Kasumi-1 (cell line): ENCODE data around the gene CGN.
"Not testable (repeated sequence)": the region's sequence is repeated elsewhere in the genome, so short reads cannot be mapped to it uniquely, and the experiment has no call there.

Source experiments
- DNase-seq, 2 experiments: peaks; one replicate each; lab custom pipeline; 2025; lab: John Stamatoyannopoulos, UW

Gene CGN

DNA sequence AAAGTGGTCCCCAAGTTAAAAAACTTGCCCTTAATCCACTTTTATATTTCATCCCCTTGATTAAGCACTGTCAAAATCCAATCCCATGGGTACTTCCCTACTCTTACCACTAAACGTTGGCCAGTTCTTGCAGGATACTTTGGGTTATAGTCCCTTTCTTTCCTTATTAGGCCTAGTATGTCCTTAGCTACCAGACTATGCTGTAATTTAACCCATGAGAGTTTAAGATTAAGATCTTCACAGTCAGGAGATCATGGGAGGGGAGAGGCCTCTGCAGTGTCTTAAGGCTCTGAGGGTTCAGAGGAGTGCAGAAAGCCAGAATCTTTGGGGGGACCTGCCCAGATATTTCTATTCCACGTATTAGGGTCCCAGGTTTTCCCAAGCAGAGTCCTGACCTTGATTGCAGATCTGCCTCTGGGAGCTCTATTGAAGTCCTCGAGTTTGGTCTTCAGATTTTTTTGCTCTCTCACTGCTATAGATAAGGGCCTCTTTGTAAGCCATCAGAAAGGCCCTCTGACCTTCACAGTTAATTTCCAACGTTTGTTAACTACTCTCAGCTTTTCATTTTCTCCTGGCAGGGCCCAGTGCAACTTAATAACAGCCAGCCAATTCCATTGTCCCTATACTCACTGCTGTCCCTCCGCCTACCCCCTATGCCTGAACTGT, 9.0 kb upstream of the CGN start:
- no peak for DNase-seq

DNA sequence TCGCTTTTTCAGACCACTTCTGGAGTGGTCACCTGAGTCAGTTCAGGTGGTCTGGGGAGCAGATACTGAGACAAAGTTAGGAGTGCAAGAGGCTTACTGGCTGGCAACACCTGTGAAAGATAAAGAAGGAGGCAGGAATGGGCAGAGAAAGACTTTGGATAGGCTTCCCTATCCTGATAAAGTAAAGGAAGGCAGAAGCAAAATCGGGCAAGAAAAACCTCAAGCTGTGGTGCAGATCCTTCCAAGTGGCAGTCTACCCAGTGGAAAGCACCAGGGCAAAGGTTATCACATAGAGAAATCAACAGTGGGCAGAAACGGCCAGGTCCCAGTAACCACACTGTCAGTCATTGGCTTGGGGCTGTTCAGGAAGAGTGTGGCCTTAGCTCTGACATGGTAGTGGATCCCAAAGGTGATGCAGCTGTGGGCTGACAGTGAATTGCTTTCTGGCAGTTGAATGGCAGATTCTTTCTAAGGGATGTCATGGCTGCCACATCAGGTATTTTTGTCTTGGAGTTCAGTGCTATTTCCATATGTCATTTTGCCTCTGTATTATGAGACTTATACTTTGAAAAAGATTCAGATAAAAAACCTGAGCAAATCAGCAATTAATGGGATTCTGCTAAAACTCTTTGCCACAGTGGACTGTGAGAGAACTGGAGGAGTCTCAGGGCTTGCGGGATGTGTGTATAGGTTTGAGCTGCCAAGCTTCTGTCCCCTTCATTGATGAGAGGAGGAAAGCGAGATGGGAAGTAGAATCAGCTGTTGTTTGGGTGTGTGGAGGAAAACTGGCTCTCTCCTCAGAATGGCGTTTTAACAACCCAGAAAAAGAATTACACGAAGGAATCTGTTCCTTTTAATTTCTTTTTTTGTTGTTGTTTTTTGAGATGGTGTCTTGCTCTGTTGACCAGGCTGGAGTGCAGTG, 8.1 kb upstream of the CGN start:
- no peak for DNase-seq

GRCh38 chr1:151504252-151504651, 6.9 kb upstream of the CGN start:
- DNase-seq: no peak

DNA sequence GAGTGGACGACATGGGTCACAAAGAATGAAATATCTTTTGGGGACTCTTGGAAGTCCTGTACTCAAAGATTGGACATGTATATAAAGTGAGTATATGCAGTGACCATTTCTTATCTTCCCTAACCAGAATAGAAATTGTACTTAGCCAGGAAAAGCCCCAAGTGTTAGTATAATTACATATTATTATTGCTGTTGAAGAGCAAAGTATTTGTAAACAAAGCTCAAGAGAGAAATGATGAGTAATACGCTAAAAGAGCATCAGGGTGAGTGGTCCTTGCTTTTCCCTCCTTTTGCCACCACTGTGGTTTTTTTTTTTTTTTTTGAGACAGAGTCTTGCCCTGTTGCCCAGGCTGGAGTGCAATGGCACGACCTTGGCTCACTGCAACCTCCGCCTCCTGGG, 6.4 kb upstream of the CGN start:
- DNase-seq: no peak

DNA sequence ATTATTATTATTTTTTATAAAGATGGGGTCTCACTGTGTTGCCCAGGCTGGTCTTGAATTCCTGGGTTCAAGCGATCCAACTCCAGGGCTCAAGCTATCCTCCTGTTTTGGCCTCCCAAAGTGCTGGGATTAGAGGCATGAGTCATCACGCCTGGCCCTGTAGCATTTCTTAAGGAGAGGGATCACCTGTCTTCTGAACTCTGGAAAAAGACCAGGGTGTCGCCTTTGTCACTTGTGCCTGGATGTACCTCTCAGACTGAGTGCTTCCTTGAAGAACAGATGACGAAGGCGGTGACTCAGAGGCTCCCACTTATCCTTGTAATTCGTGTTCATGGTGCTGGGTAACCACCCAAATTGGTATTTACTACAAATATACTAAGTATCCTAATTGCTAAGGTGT, 2.4 kb upstream of the CGN start:
- DNase-seq: no peak

GRCh38 chr1:151509350-151510019, 1.7 kb upstream of the CGN start:
- no peak for DNase-seq

DNA sequence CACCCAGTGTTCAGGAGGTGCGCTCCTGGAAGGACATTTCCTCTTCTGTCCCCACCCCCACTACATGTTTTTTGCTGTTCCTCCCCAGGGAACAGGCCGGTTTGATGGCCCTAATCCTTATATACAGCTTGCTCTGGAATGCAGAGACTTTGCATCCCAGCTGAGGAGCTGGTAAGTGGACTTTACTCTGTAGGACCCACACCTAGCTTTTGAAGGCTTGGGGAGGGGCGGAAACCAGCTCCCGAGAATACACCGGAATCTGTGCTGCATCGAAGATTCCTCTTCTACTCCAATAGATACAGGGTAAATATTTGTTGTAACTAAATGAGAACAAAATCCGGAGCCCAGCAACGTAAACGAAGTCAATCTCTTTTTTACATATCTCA, 1.2 kb upstream of the CGN start:
- no peak for DNase-seq

DNA sequence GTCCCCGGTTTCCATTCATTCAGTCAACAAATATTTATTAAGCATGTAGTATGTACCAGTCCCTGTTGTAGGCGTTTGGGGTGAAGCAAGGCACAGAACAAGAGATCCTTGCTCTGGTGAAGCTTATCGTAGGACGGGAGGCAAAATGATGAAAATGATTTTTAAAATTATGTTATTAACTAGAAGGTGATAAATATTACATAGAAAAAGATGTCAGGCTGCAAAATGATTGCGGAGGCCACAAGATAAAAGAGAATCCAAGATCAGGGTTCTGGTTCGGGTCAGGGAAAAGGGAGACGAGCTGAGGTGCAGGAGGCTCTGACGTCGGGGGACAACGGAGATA, 602 bp upstream of the CGN start:
- no peak for DNase-seq

DNA sequence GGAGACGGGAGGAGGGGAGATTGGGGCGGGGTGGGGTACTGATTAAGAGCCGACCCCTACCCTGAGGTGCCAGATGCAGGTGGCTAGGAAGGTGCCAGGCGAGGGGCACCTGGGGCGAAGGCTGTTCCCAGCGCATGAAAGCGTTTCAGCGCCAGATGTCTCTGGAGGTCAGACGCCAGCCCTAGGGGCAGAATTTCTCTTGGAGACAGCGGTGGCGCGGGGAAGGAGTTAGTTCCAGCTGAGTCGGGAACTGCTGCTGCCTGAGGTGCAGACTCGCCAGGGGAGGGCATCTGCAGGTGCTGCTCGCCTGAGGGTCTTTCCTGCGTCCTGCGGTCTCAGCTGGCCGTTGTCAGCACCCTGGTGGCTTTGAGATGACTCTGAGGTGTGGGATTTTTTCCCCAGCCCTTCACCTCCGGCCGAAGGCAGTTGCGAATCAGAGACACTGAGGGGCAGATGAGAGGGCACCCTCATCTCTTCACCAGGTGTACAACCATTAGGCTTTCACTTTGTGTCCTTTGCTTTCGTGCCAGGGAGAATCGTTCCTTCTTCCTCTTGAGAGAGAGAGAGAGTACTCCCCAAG, 539 bp downstream of the CGN start:
- DNase-seq: peak; percentile 6 to 14

- no peak for DNase-seq
These were observed 1.1 kb downstream of the CGN start for GRCh38 chr1:151512326-151512725.

DNA sequence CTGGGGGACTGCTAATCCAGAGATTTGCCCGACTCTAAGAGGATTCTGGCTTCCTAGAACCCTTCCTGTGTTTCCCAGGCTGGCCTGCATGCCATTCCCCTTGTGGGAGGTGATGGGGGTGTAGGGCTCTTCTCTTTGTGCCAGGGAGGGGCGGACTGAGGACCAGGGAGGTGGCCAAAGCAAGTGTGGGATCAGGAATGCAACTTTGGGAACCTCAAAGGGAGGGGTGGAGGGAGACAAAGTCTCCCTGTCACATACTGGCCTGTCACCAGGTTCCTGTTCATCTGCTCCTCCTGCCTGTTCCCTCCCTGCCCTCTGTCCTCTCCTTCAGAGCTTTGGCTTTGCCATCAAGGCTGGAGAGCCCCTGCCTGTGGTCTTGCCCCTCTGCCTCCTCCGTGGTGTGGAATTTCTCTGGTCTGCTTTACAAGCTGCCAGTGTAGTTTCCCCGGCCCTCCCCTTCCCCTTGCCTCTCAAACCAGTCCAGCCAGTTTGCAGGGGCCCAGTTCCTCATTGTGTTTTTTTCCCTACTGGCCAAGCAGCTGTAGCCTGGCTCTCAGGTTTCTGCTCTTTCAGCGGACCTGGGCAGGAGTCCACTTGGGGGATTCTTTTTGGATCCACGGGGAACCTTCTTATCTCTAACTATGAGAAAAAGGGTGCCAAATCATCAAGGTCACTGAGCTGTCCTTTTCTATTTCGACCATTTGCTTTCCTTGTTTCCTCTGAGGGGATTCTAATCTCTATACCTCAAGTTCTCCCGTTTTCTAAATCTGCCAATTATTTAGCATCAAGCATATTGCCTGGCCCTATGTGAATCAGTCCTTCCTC, 1.8 kb downstream of the CGN start:
- peak; percentile 7 to 27 for DNase-seq

- DNase-seq: no peak
These were observed 2.5 kb downstream of the CGN start for GRCh38 chr1:151513626-151514121.

DNA sequence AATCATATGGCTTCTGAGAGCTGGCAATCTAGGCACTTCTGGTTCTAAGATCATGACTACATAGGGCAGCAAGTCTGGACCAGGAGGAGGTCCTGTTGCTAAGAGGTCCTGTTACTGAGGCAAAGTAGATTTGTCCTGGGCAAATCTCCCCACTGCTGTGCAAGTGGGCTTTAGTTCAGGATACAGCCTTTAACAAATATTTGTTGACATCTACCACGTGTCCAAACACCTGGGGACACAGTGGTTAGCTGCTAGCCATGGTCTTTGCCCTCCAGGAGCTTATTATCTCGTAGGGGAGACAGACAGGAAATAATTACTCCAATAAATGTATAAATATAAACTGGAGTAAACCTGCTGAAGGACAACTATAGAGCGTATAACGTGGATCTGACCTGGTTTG, 3.2 kb downstream of the CGN start:
- DNase-seq: no peak

DNA sequence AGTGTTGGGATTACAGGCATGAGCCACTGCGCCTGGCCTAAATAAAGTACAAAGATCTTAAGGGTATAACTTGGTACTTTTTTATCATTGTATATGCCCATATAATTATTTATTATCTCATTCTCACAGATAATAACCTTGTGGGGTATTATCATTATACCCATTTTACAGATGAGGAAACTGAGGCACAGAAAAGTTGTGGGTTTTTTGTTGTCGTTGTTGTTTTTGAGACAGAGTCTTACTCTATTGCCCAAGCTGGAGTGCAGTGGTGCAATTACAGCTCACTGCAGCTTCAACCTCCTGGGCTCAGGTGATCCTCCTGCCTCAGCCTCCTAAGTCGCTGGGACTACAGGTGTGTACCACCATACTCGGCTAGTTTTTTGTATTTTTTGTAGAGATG, 4.1 kb downstream of the CGN start:
- DNase-seq: no peak

DNA sequence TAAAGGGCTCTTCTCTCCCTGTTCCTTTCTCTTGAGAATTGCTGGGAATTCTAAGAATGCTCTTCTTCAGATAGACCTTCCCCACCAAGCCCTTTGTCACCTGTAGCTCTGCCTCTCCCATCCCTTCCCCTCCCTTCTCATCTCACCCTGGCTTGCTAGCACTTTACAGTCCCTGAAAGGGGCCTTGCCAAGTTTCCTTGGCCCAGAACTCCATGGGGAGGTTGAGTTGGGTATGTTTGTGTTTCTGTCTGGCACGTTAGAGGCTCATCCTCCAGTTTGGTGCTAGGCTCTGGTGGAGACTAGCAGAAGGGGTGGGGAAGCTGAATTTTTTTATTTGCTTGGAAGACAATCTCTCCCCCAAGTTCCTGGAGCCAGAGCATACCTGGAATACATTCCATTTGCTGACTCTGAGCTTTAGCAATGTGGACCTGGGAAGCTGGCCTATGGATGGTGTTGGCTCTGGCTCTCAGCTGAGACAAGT, 4.9 kb downstream of the CGN start:
- no peak for DNase-seq

- DNase-seq: no peak
These were observed 7.2 kb downstream of the CGN start for GRCh38 chr1:151518431-151518830.

- DNase-seq: no peak
These were observed 7.7 kb downstream of the CGN start for GRCh38 chr1:151518936-151519335.

DNA sequence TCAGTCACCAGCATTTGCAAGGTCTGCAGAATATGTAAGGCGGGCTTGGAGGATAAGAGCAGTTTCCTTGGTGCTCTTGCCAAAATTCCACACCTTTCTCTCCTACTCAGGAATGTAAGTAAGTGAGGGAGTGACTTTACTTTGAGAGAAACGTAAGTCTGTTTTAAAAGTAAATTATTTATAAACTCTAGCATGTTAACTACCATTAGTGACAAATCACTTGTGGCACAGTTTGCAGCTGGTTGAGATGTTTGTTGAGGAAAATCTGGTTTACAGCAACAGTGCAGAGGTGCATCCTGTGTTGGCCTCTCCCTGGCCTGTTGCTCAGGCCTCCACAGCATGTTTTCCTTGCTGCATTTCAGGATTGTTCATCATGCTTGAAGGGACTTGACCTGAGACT, 8.5 kb downstream of the CGN start:
- no peak for DNase-seq

- no peak for DNase-seq
These were observed 9.2 kb downstream of the CGN start for GRCh38 chr1:151520359-151520758.

DNA sequence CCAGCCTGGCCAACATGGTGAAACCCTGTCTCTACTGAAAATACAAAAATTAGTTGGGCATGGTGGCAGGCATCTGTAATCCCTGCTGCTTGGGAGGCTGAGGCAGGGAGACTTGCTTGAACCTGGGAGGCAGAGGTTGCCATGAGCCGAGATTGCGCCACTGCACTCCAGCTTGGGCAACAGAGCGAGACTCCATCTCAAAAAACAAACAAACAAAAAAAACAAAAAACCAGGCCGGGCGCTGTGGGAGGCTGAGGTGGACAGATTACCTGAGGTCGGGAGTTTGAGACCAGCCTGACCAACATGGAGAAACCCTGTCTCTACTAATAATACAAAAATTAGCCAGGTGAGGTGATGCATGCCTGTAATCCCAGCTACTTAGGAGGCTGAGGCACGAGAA, 11.2 kb downstream of the CGN start:
- DNase-seq: not testable (repeated sequence)

- no peak for DNase-seq
These were observed 12.1 kb downstream of the CGN start for GRCh38 chr1:151523326-151523725.

DNA sequence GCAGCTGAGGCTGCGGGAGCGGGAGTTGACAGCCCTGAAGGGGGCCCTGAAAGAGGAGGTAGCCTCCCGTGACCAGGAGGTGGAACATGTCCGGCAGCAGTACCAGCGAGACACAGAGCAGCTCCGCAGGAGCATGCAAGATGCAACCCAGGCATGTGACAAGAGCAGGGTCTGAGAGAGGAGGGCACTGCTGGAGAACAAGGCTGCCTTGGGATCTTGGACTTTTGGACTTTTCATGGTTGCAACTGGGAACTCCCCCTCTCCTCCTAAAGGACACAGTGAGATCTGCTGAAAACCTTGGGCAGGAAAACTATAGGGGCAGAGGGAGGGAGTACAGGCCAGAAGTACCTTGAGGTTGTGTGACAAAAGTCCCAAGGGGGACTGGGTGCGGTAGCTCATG, 13.5 kb downstream of the CGN start:
- DNase-seq: no peak
